Neural cell (in vitro differentiated cells): ENCODE data around the gene EEF2K. TPM values are rescaled to one million over a fixed set of nuclear protein-coding genes. Genes with fewer than 3 reads are reported as not detected.

Source experiments
- H2AFZ ChIP-seq: fragments of 200-600, 300-800 bp; sonication (generic), shearing (Covaris generic); 2 replicates; pipeline ENCODE4 v1.6.0; 2014; ENCODE audit warnings: low read depth, mild to moderate bottlenecking, antibody characterized with exemption, low read length, moderate library complexity
- H3F3A ChIP-seq: fragments of 200-600 bp; shearing (Covaris generic); 2 replicates; pipeline ENCODE4 v1.6.1; 2016; ENCODE audit warnings: mild to moderate bottlenecking, moderate library complexity, mixed read lengths, antibody characterized with exemption, low read length; ENCODE audit not compliant: insufficient read depth, poor library complexity, severe bottlenecking
- H3K27ac ChIP-seq: fragments of 200-600, 300-800 bp; sonication (generic), shearing (Covaris generic); 2 replicates; pipeline ENCODE4 v1.5.1; 2014; ENCODE audit warnings: mild to moderate bottlenecking, low read length, moderate library complexity
- H3K27me3 ChIP-seq: fragments of 300-800, 200-600 bp; sonication (generic), shearing (Covaris generic); 2 replicates; pipeline ENCODE4 v1.6.0; 2014; ENCODE audit warnings: mild to moderate bottlenecking, low read depth, low read length, moderate library complexity; ENCODE audit not compliant: insufficient read depth
- H3K36me3 ChIP-seq: fragments of 300-800, 200-600 bp; sonication (generic), shearing (Covaris generic); 2 replicates; pipeline ENCODE4 v1.5.1; 2014; ENCODE audit warnings: mild to moderate bottlenecking, antibody characterized with exemption, low read length, moderate library complexity; ENCODE audit not compliant: insufficient read depth
- H3K4me2 ChIP-seq: fragments of 300-800, 200-600 bp; sonication (generic), shearing (Covaris generic); 2 replicates; pipeline ENCODE4 v1.6.0; 2014; ENCODE audit warnings: mild to moderate bottlenecking, low read length
- H3K4me3 ChIP-seq: fragments of 300-800, 200-600 bp; sonication (generic), shearing (Covaris generic); 2 replicates; pipeline ENCODE4 v1.5.1; 2014; ENCODE audit warnings: mild to moderate bottlenecking, low read length, moderate library complexity
- H3K79me2 ChIP-seq: fragments of 200-600 bp; shearing (Covaris generic); replicated peaks from 2 replicates; pipeline ENCODE4 v1.6.0; 2014; ENCODE audit warnings: mild to moderate bottlenecking, low read length, moderate library complexity; ENCODE audit not compliant: insufficient read depth
- H3K9ac ChIP-seq: fragments of 300-800, 200-600 bp; sonication (generic), shearing (Covaris generic); 2 replicates; pipeline ENCODE4 v1.6.1; 2016; ENCODE audit warnings: mild to moderate bottlenecking, low read length, mixed read lengths
- H3K9me2 ChIP-seq: fragments of 200-600 bp; shearing (Covaris generic); 2 replicates; pipeline ENCODE4 v1.6.1; 2016; ENCODE audit warnings: mild to moderate bottlenecking, low read length, mixed read lengths; ENCODE audit not compliant: insufficient read depth
- H3K9me3 ChIP-seq: fragments of 200-600, 300-800 bp; sonication (generic), shearing (Covaris generic); 2 replicates; pipeline ENCODE4 v1.6.1; 2016; ENCODE audit warnings: mild to moderate bottlenecking, mixed run types, low read length, moderate library complexity, mixed read lengths
- H4K20me1 ChIP-seq: fragments of 200-600 bp; shearing (Covaris generic); 2 replicates; pipeline ENCODE4 v1.6.1; 2016; ENCODE audit warnings: mild to moderate bottlenecking, mixed run types; ENCODE audit not compliant: insufficient read depth
- CTCF ChIP-seq: fragments of 450-650 bp; IDR thresholded peaks from 2 replicates; pipeline ENCODE4 v1.5.1; 2014; ENCODE audit warnings: antibody characterized with exemption, mild to moderate bottlenecking, moderate library complexity; ENCODE audit not compliant: poor library complexity, severe bottlenecking
- EP300 ChIP-seq: fragments of 450-650 bp; conservative IDR thresholded peaks from 2 replicates; pipeline ENCODE4 v1.6.1; 2014; ENCODE audit warnings: antibody characterized with exemption, mild to moderate bottlenecking, moderate library complexity; ENCODE audit not compliant: poor library complexity, severe bottlenecking
- EZH2 ChIP-seq: fragments of 200-600, 300-800 bp; shearing (Covaris generic), sonication (generic); IDR thresholded peaks from 2 replicates; pipeline ENCODE4 v1.6.1; 2014; ENCODE audit warnings: antibody characterized with exemption, low read length, borderline replicate concordance, mild to moderate bottlenecking; ENCODE audit not compliant: insufficient read depth, poor library complexity, severe bottlenecking
- MXI1 ChIP-seq: fragments of 450-650 bp; conservative IDR thresholded peaks from 2 replicates; pipeline ENCODE4 v1.6.1; 2014; ENCODE audit warnings: antibody characterized with exemption, mild to moderate bottlenecking; ENCODE audit not compliant: poor library complexity, severe bottlenecking
- POLR2AphosphoS5 ChIP-seq: IDR thresholded peaks from 2 replicates; pipeline ENCODE4 v1.6.1; 2012
- RAD21 ChIP-seq: fragments of 450-650 bp; conservative IDR thresholded peaks from 2 replicates; pipeline ENCODE4 v1.6.1; 2014; ENCODE audit warnings: antibody characterized with exemption, mild to moderate bottlenecking, moderate library complexity
- REST ChIP-seq: IDR thresholded peaks from 2 replicates; pipeline ENCODE4 v1.6.1; 2012; ENCODE audit warnings: borderline replicate concordance
- SMC3 ChIP-seq: fragments of 450-650 bp; conservative IDR thresholded peaks from 2 replicates; pipeline ENCODE4 v1.6.1; 2014; ENCODE audit warnings: antibody characterized with exemption, mild to moderate bottlenecking, moderate library complexity; ENCODE audit not compliant: poor library complexity
- TAF1 ChIP-seq: IDR thresholded peaks from 2 replicates; pipeline ENCODE4 v1.6.1; 2012; ENCODE audit warnings: low read depth
- polyA plus RNA-seq: library from polyadenylated mRNA; depleted of rRNA; stranded (reverse); fragments of >200 nt; gene quantifications from 2 replicates; pipeline ENCODE4 v1.2.3, GENCODE V29; 2014

The EEF2K gene
- polyA plus RNA-seq, 1 donor from 2014 or later: 7.2 TPM

- Histone ChIP-seq H3K79me2 (no peaks in the 10 kb centered on the region), H3K36me3 (peaks cover 9% of the 10 kb centered on the region), H3K9ac (no peak overlapping the region), H2AFZ (no peak overlapping the region), H3K4me3 (no peak overlapping the region), H3K27me3 (no peaks in the 10 kb centered on the region), H3K4me2 (no peak overlapping the region), H3K9me2 (no peaks in the 10 kb centered on the region), H3K9me3 (no peaks in the 10 kb centered on the region), H3F3A (no peaks in the 10 kb centered on the region), H4K20me1 (no peaks in the 10 kb centered on the region), H3K27ac (no peak overlapping the region)
- TF ChIP-seq POLR2AphosphoS5 (no peak), MXI1 (no peak), EP300 (no peak), SMC3 (no peak), REST (no peak), RAD21 (no peak), EZH2 (no peak), CTCF (no peak), TAF1 (no peak)
Observed at GRCh38 chr16:22337849-22338635, 132.0 kb downstream of the EEF2K start.

Other genes with a start within 250 kb of the EEF2K start
- gene PDZD9, start 205.2 kb upstream of the EEF2K start, polyA plus RNA-seq: 0.32 TPM in 1 of 2 replicates, not detected in the other
- gene MOSMO, start 198.2 kb upstream of the EEF2K start, polyA plus RNA-seq: 40.3 and 56.3 TPM in 2 replicates
- 0.96 and 1.8 TPM in 2 replicates for gene VWA3A, start 113.7 kb upstream of the EEF2K start, polyA plus RNA-seq
- gene SDR42E2, start 43.8 kb upstream of the EEF2K start, polyA plus RNA-seq: not detected in 2 replicates
- gene POLR3E, start 91.1 kb downstream of the EEF2K start, polyA plus RNA-seq: 34.0 and 47.4 TPM in 2 replicates
- gene CDR2, start 168.3 kb downstream of the EEF2K start, polyA plus RNA-seq: 15.8 and 17.8 TPM in 2 replicates